ENCODE results near the gene ARRB2. TPM values are rescaled to one million over a fixed set of nuclear protein-coding genes. Genes with fewer than 3 reads are reported as not detected.

Gene ARRB2
- total RNA-seq, result 22.5 TPM

DNA sequence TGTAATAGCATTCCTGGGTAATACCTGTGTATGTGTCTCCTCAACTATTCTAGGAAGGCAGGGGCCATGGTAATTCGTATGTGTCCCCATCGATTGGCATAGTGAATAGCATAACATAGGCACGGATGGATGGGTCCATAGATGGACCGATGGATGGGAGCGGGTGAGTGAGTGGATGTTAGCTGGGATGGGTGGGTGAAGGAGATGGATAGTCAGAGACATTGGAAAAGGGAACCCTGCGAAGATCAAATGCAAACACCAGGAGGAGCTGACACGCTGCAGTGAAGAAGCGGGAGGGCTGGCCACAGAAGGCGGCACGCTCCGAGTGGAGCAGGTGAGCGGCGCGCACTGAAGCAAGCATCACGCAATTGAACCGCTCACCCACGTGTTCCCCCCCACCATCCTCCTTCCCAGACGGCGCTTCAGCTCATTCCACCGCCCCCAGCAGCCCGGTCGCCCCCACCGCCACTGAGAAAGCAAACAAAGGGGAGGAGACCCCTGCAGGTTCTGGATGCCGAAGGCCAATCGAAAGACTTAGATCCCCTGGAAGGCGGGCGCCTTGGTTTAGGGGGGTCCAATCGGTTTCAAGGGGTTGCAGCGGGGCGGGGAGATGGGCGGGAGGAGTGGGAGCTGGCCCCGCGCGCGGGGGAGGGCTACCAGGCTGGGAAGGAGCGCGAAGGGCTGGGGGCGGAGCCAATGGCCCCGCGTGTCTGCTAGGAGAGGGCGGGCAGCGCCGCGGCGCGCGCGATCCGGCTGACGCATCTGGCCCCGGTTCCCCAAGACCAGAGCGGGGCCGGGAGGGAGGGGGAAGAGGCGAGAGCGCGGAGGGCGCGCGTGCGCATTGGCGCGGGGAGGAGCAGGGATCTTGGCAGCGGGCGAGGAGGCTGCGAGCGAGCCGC lies at the start of gene ARRB2:
Gene ARRB2, plus strand, starts transcription at position 839 of the 899 bp plus-strand sequence. CDS start 90 bp downstream, outside the sequence.

DNA sequence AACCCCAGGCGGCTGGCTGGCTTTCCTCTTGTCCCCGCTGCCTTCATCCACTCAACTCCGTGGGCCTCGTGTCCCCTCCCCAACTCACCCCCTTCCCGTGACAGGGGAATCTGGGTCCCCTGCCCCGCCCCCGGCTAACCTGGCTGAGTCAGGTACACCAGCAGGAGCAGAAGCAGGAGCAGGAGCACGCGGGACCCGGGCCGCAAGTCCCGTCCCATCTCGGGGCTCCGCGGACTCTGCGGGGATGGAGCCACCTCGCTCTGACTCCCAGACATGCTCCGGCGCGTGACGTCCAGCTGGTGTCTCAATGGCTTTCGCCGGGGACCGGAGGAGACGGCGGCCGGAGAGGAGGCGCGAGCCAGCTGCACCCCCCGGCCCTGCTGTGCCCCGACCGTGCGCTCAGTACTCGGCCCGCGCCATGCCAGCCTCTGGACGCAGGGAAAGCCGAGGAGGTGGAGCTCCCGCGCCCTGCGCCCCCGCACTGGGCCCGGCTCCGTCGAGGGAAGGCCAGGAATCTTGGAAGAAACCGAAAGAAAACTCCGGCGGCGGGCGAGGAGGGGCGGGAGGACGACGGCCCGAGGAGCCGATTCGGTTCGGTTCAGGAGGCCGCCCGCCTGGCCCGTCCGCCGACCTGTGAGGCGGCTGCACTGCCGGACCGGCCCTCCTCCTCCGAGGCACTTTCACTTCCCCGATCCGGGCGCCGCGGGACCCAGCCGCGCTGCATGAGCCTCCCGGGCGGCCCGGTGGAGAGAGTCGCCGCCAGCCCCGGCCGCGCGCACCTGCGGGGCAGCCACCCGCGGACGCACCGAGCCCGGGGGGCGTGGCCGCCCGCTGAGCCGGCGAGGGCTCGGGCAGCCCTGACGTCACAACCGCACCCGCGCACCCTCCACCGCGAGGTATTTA lies 28.9 kb downstream of the ARRB2 start, which contains the start of the genes CXCL16 and ZMYND15:
Gene CXCL16, minus strand, starts transcription at position 807 of the 903 bp plus-strand sequence. Its CDS starts 589 bp downstream, at position 218.
Gene ZMYND15, plus strand, starts transcription at position 712 of the 903 bp plus-strand sequence. CDS start 716 bp downstream, outside the sequence.

Other genes with a start within 250 kb of the ARRB2 start
- gene SPNS2, start 211.8 kb upstream of the ARRB2 start, total RNA-seq, result 16.3 TPM
- gene MYBBP1A, start 155.2 kb upstream of the ARRB2 start, total RNA-seq, result 35.4 TPM
- gene GGT6, start 150.1 kb upstream of the ARRB2 start, total RNA-seq, result not detected
- gene SMTNL2, start 126.1 kb upstream of the ARRB2 start, total RNA-seq, result 5.6 TPM
- not detected for gene ALOX15, start 69.0 kb upstream of the ARRB2 start, total RNA-seq
- gene PELP1, start 6.5 kb upstream of the ARRB2 start, total RNA-seq, result 46.0 TPM
- gene MED11, start 20.8 kb downstream of the ARRB2 start, total RNA-seq, result 8.8 TPM
- gene ZMYND15, start 29.2 kb downstream of the ARRB2 start, total RNA-seq, result not detected
- gene CXCL16, start 29.3 kb downstream of the ARRB2 start, total RNA-seq, result 0.63 TPM
- not detected for gene TM4SF5, start 61.3 kb downstream of the ARRB2 start, total RNA-seq
- not detected for gene VMO1, start 75.7 kb downstream of the ARRB2 start, total RNA-seq
- gene GLTPD2, start 78.3 kb downstream of the ARRB2 start, total RNA-seq, result not detected
- gene PSMB6, start 85.5 kb downstream of the ARRB2 start, total RNA-seq, result 56.7 TPM
- 28.5 TPM for gene PLD2, start 96.5 kb downstream of the ARRB2 start, total RNA-seq
- 52.3 TPM for gene MINK1, start 122.7 kb downstream of the ARRB2 start, total RNA-seq
- gene C17orf107, start 188.9 kb downstream of the ARRB2 start, total RNA-seq, result 3.8 TPM
- gene CHRNE, start 192.5 kb downstream of the ARRB2 start, total RNA-seq, result 0.94 TPM
- gene GP1BA, start 221.6 kb downstream of the ARRB2 start, total RNA-seq, result not detected
- 48.8 TPM for gene SLC25A11, start 229.4 kb downstream of the ARRB2 start, total RNA-seq
- gene RNF167, start 229.6 kb downstream of the ARRB2 start, total RNA-seq, result 14.1 TPM
- gene PFN1, start 237.9 kb downstream of the ARRB2 start, total RNA-seq, result 62.9 TPM
- 1.6 TPM for gene ENO3, start 240.5 kb downstream of the ARRB2 start, total RNA-seq

Measured in parietal lobe (tissue), 1 donor.